ENCODE data around the gene KRT76.
"Not testable (repeated sequence)": the region's sequence is repeated elsewhere in the genome, so short reads cannot be mapped to it uniquely, and the experiment has no call there.

Gene KRT76

GRCh38 chr12:52796839-52797528 is 19.8 kb upstream of the KRT76 start:
- DNase-seq (ENCODE audit: low read depth): no peak

GRCh38 chr12:52796429-52796794 is 19.3 kb upstream of the KRT76 start:
- DNase-seq (ENCODE audit: low read depth): no peak

- no peak for DNase-seq (ENCODE audit: low read depth)
These were observed 18.7 kb upstream of the KRT76 start, which contains the start of gene KRT3 for GRCh38 chr12:52795694-52796428. TSS of gene KRT3 (minus strand) at chr12:52796117. CDS start at chr12:52796042, 75 bp downstream.

- not testable (repeated sequence) for DNase-seq (ENCODE audit: low read depth)
These were observed 18.2 kb upstream of the KRT76 start for GRCh38 chr12:52795332-52795674.

GRCh38 chr12:52794479-52795331 is 17.6 kb upstream of the KRT76 start:
- no peak for DNase-seq (ENCODE audit: low read depth)

GRCh38 chr12:52792185-52793029 is 15.3 kb upstream of the KRT76 start:
- DNase-seq (ENCODE audit: low read depth): no peak

GRCh38 chr12:52791271-52792184 is 14.4 kb upstream of the KRT76 start:
- DNase-seq (ENCODE audit: low read depth): no peak

- no peak for DNase-seq (ENCODE audit: low read depth)
These were observed 13.5 kb upstream of the KRT76 start for GRCh38 chr12:52790427-52791270.

GRCh38 chr12:52789637-52790426 is 12.7 kb upstream of the KRT76 start:
- no peak for DNase-seq (ENCODE audit: low read depth)

- no peak for DNase-seq (ENCODE audit: low read depth)
These were observed 11.9 kb upstream of the KRT76 start for GRCh38 chr12:52788876-52789636.

GRCh38 chr12:52788192-52788875 is 11.2 kb upstream of the KRT76 start:
- DNase-seq (ENCODE audit: low read depth): no peak

GRCh38 chr12:52787324-52788191 is 10.4 kb upstream of the KRT76 start:
- no peak for DNase-seq (ENCODE audit: low read depth)

GRCh38 chr12:52784909-52785308 is 7.8 kb upstream of the KRT76 start:
- no peak for DNase-seq (ENCODE audit: low read depth)

- no peak for DNase-seq (ENCODE audit: low read depth)
These were observed 6.6 kb upstream of the KRT76 start for GRCh38 chr12:52783563-52784316.

GRCh38 chr12:52782502-52782901 is 5.4 kb upstream of the KRT76 start:
- no peak for DNase-seq (ENCODE audit: low read depth)

Measured in activated T-helper 9 cell treated with anti-CD3 and anti-CD28 coated beads, Interleukin-2, amount 50 U/mL, for 16 hours (primary cell).